Stimulated activated CD8-positive, alpha-beta memory T cell treated with anti-CD3 and anti-CD28 coated beads, Interleukin-15, amount 100 ng/mL, for 4 hours (primary cell): ENCODE results near the gene TNFRSF6B.

Experiments
- DNase-seq, 2 donors: peaks; one replicate each; pipeline ENCODE4 v3.0.0-alpha.2; 2020; ENCODE audit warnings: low read depth in 2 of 2

Gene TNFRSF6B

GRCh38 chr20:63686094-63686491 is 10.4 kb upstream of the TNFRSF6B start:
- DNase-seq = no peak

- DNase-seq = peak in 1 of 2 donors; percentile 39
These were observed 9.7 kb upstream of the TNFRSF6B start for GRCh38 chr20:63686492-63687321.

- DNase-seq = no peak
These were observed 8.9 kb upstream of the TNFRSF6B start for GRCh38 chr20:63687419-63688178.

GRCh38 chr20:63688228-63689045 is 8.0 kb upstream of the TNFRSF6B start:
- DNase-seq = no peak

- no peak for DNase-seq
These were observed 7.1 kb upstream of the TNFRSF6B start for GRCh38 chr20:63689046-63690002.

GRCh38 chr20:63690003-63690897 is 6.2 kb upstream of the TNFRSF6B start:
- DNase-seq = no peak

- no peak for DNase-seq
These were observed 5.3 kb upstream of the TNFRSF6B start for GRCh38 chr20:63690898-63691710.

- DNase-seq = no peak
These were observed 4.6 kb upstream of the TNFRSF6B start for GRCh38 chr20:63691711-63692435.

- DNase-seq = no peak
These were observed 3.9 kb upstream of the TNFRSF6B start for GRCh38 chr20:63692436-63693082.

GRCh38 chr20:63693083-63693732 is 3.2 kb upstream of the TNFRSF6B start:
- no peak for DNase-seq

- no peak for DNase-seq
These were observed 2.5 kb upstream of the TNFRSF6B start for GRCh38 chr20:63693733-63694583.

GRCh38 chr20:63694584-63695423 is 1.6 kb upstream of the TNFRSF6B start:
- DNase-seq = no peak

GRCh38 chr20:63695424-63696305 is 787 bp upstream of the TNFRSF6B start:
- DNase-seq = no peak

GRCh38 chr20:63696306-63696627 is 185 bp upstream of the TNFRSF6B start:
- DNase-seq = no peak
